Hepatocyte (in vitro differentiated cells): ENCODE data around the gene CDK14. TPM values are rescaled to one million over a fixed set of nuclear protein-coding genes. Genes with fewer than 3 reads are reported as not detected.

Experiments used
- DNase-seq: peaks from one replicate; pipeline ENCODE4 v3.0.0-alpha.2; 2016; ENCODE audit warnings: low spot score
- H2AFZ ChIP-seq: fragments of 200-600 bp; sonication (generic); 2 replicates; pipeline ENCODE4 v1.6.0; 2016; ENCODE audit warnings: antibody characterized with exemption, mild to moderate bottlenecking
- H3K27ac ChIP-seq: fragments of 200-600 bp; sonication (generic); 2 replicates; pipeline ENCODE4 v1.5.1; 2016; ENCODE audit warnings: mild to moderate bottlenecking
- H3K27me3 ChIP-seq: fragments of 200-600 bp; sonication (generic); 2 replicates; pipeline ENCODE4 v1.6.1; 2016
- H3K36me3 ChIP-seq: fragments of 200-600 bp; sonication (generic); replicated peaks from 2 replicates; pipeline ENCODE4 v1.5.1; 2016; ENCODE audit warnings: low read depth; ENCODE audit not compliant: insufficient read depth
- H3K4me1 ChIP-seq: fragments of 200-600 bp; sonication (generic); 2 replicates; pipeline ENCODE4 v1.5.1; 2016; ENCODE audit warnings: mild to moderate bottlenecking, moderate library complexity; ENCODE audit not compliant: insufficient read depth
- H3K4me2 ChIP-seq: fragments of 200-600 bp; sonication (generic); 2 replicates; pipeline ENCODE4 v1.6.0; 2016
- H3K4me3 ChIP-seq: fragments of 200-600 bp; sonication (generic); 2 replicates; pipeline ENCODE4 v1.5.1; 2016; ENCODE audit warnings: mild to moderate bottlenecking
- H3K79me2 ChIP-seq: fragments of 200-600 bp; sonication (generic); 2 replicates; pipeline ENCODE4 v1.6.0; 2017; ENCODE audit warnings: mild to moderate bottlenecking
- H3K9me2 ChIP-seq: fragments of 200-600 bp; sonication (generic); replicated peaks from 2 replicates; pipeline ENCODE4 v1.6.0; 2017; ENCODE audit warnings: mild to moderate bottlenecking; ENCODE audit not compliant: insufficient read depth
- H3K9me3 ChIP-seq: fragments of 200-600 bp; sonication (generic); 2 replicates; pipeline ENCODE4 v1.5.1; 2016; ENCODE audit warnings: low read depth, mild to moderate bottlenecking
- H4K20me1 ChIP-seq: fragments of 200-600 bp; sonication (generic); 2 replicates; pipeline ENCODE4 v1.6.0; 2016; ENCODE audit warnings: mild to moderate bottlenecking; ENCODE audit not compliant: insufficient read depth, poor library complexity, severe bottlenecking
- CTCF ChIP-seq: fragments of 200-600 bp; sonication (generic); IDR thresholded peaks from 2 replicates; pipeline ENCODE4 v1.5.1; 2016; ENCODE audit warnings: antibody characterized with exemption, mild to moderate bottlenecking; ENCODE audit not compliant: poor library complexity
- EZH2 ChIP-seq: fragments of 200-600 bp; sonication (generic); IDR thresholded peaks from 2 replicates; pipeline ENCODE4 v1.6.1; 2016; ENCODE audit warnings: antibody characterized with exemption, mild to moderate bottlenecking, borderline replicate concordance
- EZH2phosphoT487 ChIP-seq: fragments of 200-600 bp; sonication (generic); IDR thresholded peaks from one replicate; pipeline ENCODE4 v1.6.1; 2018; ENCODE audit warnings: antibody characterized with exemption, mild to moderate bottlenecking, low read depth, moderate library complexity; ENCODE audit not compliant: unreplicated experiment, severe bottlenecking
- WGBS: methylation state at CpG from one replicate; pipeline ENCODE4 v1.1.6; 2016; ENCODE audit warnings: low lambda C conversion rate; ENCODE audit errors: missing lambda C conversion rate; 5-methylcytosine and 5-hydroxymethylcytosine counted together
- polyA plus RNA-seq: library from polyadenylated mRNA; unstranded; fragments of >200 nt; fragmentation: Nextera tagmentation; extraction: Ambion mirVana; gene quantifications from 2 replicates; pipeline ENCODE4 v1.2.1, GENCODE V29; 2016
- total RNA-seq: library from RNA; depleted of rRNA; stranded (reverse); fragments of >200 nt; gene quantifications from 2 replicates; pipeline ENCODE4 v1.2.3, GENCODE V29; 2014

CDK14 gene
- total and polyA plus RNA-seq, 2 experiments from 2014 or later, result 8.6 to 23.5 TPM

GRCh38 chr7:90661290-90662151 lies 65.4 kb downstream of the CDK14 start:
- DNase-seq, result no peak
- no peaks in the 10 kb centered on the region for H3K9me2 ChIP-seq
- H3K4me3 ChIP-seq, result no peak overlapping the region
- H3K27ac ChIP-seq, result no peak overlapping the region
- WGBS, result 66% methylated on average over 6 of the region's 6 CpGs
- H3K79me2 ChIP-seq, result peaks cover 42% of the 10 kb centered on the region
- H3K27me3 ChIP-seq, result no peaks in the 10 kb centered on the region
- H3K36me3 ChIP-seq, result no peaks in the 10 kb centered on the region
- H3K4me2 ChIP-seq, result no peak overlapping the region
- no peaks in the 10 kb centered on the region for H3K4me1 ChIP-seq
- no peak overlapping the region for H2AFZ ChIP-seq
- H4K20me1 ChIP-seq, result no peaks in the 10 kb centered on the region
- TF ChIP-seq EZH2phosphoT487 (no peak), CTCF (no peak), EZH2 (no peak)
- no peaks in the 10 kb centered on the region for H3K9me3 ChIP-seq

- no peak overlapping the region for H3K4me2 ChIP-seq
- H3K4me1 ChIP-seq, result no peaks in the 10 kb centered on the region
- peaks cover 36% of the 10 kb centered on the region for H3K79me2 ChIP-seq
- H4K20me1 ChIP-seq, result no peaks in the 10 kb centered on the region
- no peak overlapping the region for H3K4me3 ChIP-seq
- DNase-seq, result no peak
- no peak overlapping the region for H3K27ac ChIP-seq
- TF ChIP-seq CTCF, result no peak
- no peak for TF ChIP-seq EZH2phosphoT487
- TF ChIP-seq EZH2, result no peak
- H3K27me3 ChIP-seq, result no peaks in the 10 kb centered on the region
- WGBS, result 76% methylated on average over 3 of the region's 3 CpGs
- no peaks in the 10 kb centered on the region for H3K9me3 ChIP-seq
- no peaks in the 10 kb centered on the region for H3K36me3 ChIP-seq
- H2AFZ ChIP-seq, result no peak overlapping the region
- no peaks in the 10 kb centered on the region for H3K9me2 ChIP-seq
Measured at GRCh38 chr7:90663176-90663575, 67.1 kb downstream of the CDK14 start.

- Histone ChIP-seq H3K27ac (no peak overlapping the region), H3K4me3 (no peak overlapping the region), H3K4me2 (no peak overlapping the region), H3K27me3 (no peaks in the 10 kb centered on the region), H3K9me3 (no peaks in the 10 kb centered on the region), H3K36me3 (no peaks in the 10 kb centered on the region), H3K9me2 (no peaks in the 10 kb centered on the region), H3K79me2 (peaks cover 25% of the 10 kb centered on the region), H4K20me1 (no peaks in the 10 kb centered on the region), H2AFZ (no peak overlapping the region), H3K4me1 (no peaks in the 10 kb centered on the region)
- 90% methylated on average over 4 of the region's 4 CpGs for WGBS
- DNase-seq, result no peak
- no peak for TF ChIP-seq CTCF
- no peak for TF ChIP-seq EZH2
- no peak for TF ChIP-seq EZH2phosphoT487
Measured at GRCh38 chr7:90666186-90666585, 70.1 kb downstream of the CDK14 start.
